Esophagus muscularis mucosa (tissue), 4 donors: Measurements from ENCODE around the gene SETBP1. TPM values are rescaled to one million over a fixed set of nuclear protein-coding genes. Genes with fewer than 3 reads are reported as not detected.

Experiments
- DNase-seq: peaks from one replicate; pipeline ENCODE4 v3.0.0-alpha.2; 2017; ENCODE audit errors: extremely low spot score
- H3K27ac ChIP-seq, 4 donors: fragments of 200-600 bp; sonication (generic); replicated peaks in 1 of 4; 1 replicate in 3 of 4; 2 replicates in 1 of 4; pipeline ENCODE4 v1.5.1; 2016 to 2019; ENCODE audit warnings: mild to moderate bottlenecking in 1 of 4
- H3K27me3 ChIP-seq, 4 donors: fragments of 200-600 bp; sonication (generic); one replicate each; pipeline versions ENCODE4 v1.5.1 to v1.6.0; 2016 to 2019
- H3K36me3 ChIP-seq, 4 donors: fragments of 200-600 bp; sonication (generic); one replicate each; pipeline ENCODE4 v1.5.1; 2016 to 2019
- H3K4me1 ChIP-seq, 4 donors: fragments of 200-600 bp; sonication (generic); one replicate each; pipeline ENCODE4 v1.5.1; 2016 to 2019
- H3K4me3 ChIP-seq, 4 donors: fragments of 200-600 bp; sonication (generic); 1 replicate in 2 of 4; 2 replicates in 2 of 4; pipeline ENCODE4 v1.5.1; 2016 to 2019; ENCODE audit warnings: mild to moderate bottlenecking in 4 of 4, moderate library complexity in 1 of 4
- H3K9me3 ChIP-seq, 4 donors: fragments of 200-600 bp; sonication (generic); 1 replicate in 3 of 4; 2 replicates in 1 of 4; pipeline ENCODE4 v1.5.1; 2016 to 2019
- CTCF ChIP-seq, 3 experiments: fragments of 200-600 bp in 2 of 3; fragments of 450-650 bp in 1 of 3; sonication (generic) in 2 of 3; IDR thresholded peaks; one replicate each; pipeline ENCODE4 v1.5.1; 2017 to 2019; ENCODE audit warnings: antibody characterized with exemption in 3 of 3, mild to moderate bottlenecking in 2 of 3, moderate library complexity in 1 of 3
- EP300 ChIP-seq: sonication (generic); formaldehyde crosslinking; IDR thresholded peaks from one replicate; pipeline ENCODE4 v1.6.1; 2017; ENCODE audit warnings: antibody characterized with exemption
- POLR2A ChIP-seq: fragments of 450-650 bp; IDR thresholded peaks from one replicate; pipeline ENCODE4 v1.6.1; 2017; ENCODE audit warnings: antibody characterized with exemption, moderate library complexity, mild to moderate bottlenecking, low read depth
- POLR2AphosphoS5 ChIP-seq, 2 donors: sonication (generic); formaldehyde crosslinking; IDR thresholded peaks; one replicate each; pipeline ENCODE4 v1.6.1; 2017; ENCODE audit warnings: antibody characterized with exemption in 2 of 2
- WGBS: methylation state at CpG from one replicate; pipeline ENCODE4 v1.1.5; 2018; 5-methylcytosine and 5-hydroxymethylcytosine counted together
- intact Hi-C: fragments of 100-400 bp; cut with DNase I; formaldehyde crosslinking; loops from one replicate; pipeline ENCODE4 v1.15.1; 2023
- total RNA-seq, 4 donors: library from RNA; depleted of rRNA; stranded (reverse); fragments of >200 nt; gene quantifications; one replicate each; pipeline versions ENCODE4 v1.1.0 to v1.2.1, GENCODE V29; 2016

The SETBP1 gene
- total RNA-seq, 4 donors from 2014 or later: 40.9 to 86.5 (median 65.1) TPM

DNA sequence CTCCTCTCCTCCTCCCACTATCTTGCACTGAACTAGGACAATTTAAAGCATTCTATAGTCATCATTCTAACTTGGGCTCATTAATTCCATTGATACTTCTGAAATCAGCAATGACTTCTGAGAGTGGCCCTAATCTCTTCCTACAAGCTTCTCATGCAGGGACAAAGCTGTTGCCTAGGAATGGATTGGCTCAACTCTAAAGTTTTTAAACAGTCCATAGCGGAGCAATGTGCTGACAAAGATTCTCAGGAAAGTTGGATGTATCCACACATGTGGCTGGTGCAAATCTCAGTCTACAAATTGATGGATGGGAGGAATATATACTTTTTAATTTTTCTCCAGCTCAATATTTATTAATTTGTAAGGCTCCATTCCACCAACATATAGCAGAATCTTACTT lies 388.9 kb downstream of the SETBP1 start:
- H3K27ac ChIP-seq: no peak overlapping the region
- TF ChIP-seq EP300 (no peak), CTCF (IDR thresholded peaks at IDR 0.05) (no peak), POLR2AphosphoS5 (IDR thresholded peaks at IDR 0.05) (no peak), POLR2A (no peak)
- H3K9me3 ChIP-seq: no peaks in the 10 kb centered on the region
- no peak for DNase-seq
- intact Hi-C loops: no loop called here
- H3K36me3 ChIP-seq: peaks cover 0 to 4% (median 0%) of the 10 kb centered on the region in 4 donors
- peaks cover 4 to 30% (median 11%) of the 10 kb centered on the region in 4 donors for H3K4me1 ChIP-seq
- 47% methylated on average over 1 of the region's 1 CpG for WGBS
- no peak overlapping the region for H3K4me3 ChIP-seq
- no peaks in the 10 kb centered on the region for H3K27me3 ChIP-seq

- DNase-seq: no peak
- no peaks in the 10 kb centered on the region for H3K36me3 ChIP-seq
- H3K4me3 ChIP-seq: no peak overlapping the region
- H3K4me1 ChIP-seq: peaks cover 0 to 16% (median 1%) of the 10 kb centered on the region in 4 donors
- no peak overlapping the region for H3K27ac ChIP-seq
- no peaks in the 10 kb centered on the region for H3K27me3 ChIP-seq
- H3K9me3 ChIP-seq: no peaks in the 10 kb centered on the region
- TF ChIP-seq CTCF (IDR thresholded peaks at IDR 0.05): no peak
- intact Hi-C loops: no loop called here
- 74% methylated on average over 3 of the region's 3 CpGs for WGBS
Observed at GRCh38 chr18:45071956-45072355, 391.3 kb downstream of the SETBP1 start.

DNA sequence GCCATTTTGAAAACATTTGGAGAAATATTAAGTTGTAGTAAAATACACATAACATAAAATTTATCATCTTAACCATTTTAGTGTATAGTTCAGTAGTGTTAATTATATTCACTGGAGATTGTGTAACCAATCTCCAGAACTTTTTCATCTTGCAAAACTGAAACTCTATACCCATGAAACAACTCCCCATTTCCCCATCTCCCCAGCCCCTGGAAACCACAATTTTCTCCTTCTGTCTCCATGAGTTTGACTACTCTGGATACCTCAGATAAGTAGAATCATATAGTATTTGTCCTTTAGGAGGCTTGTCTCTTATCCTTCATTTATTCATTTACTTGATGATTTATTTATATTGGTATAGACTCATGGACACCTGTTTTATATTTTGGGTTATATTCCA lies 392.9 kb downstream of the SETBP1 start:
- no peak for DNase-seq
- no peak overlapping the region for H3K27ac ChIP-seq
- no peaks in the 10 kb centered on the region for H3K9me3 ChIP-seq
- H3K36me3 ChIP-seq: no peaks in the 10 kb centered on the region
- peaks cover 0 to 11% (median 0%) of the 10 kb centered on the region in 4 donors for H3K4me1 ChIP-seq
- intact Hi-C loops: no loop called here
- no peaks in the 10 kb centered on the region for H3K27me3 ChIP-seq
- no peak overlapping the region for H3K4me3 ChIP-seq
- TF ChIP-seq POLR2A (no peak), POLR2AphosphoS5 (IDR thresholded peaks at IDR 0.05) (no peak), EP300 (no peak), CTCF (IDR thresholded peaks at IDR 0.05) (no peak)

DNA sequence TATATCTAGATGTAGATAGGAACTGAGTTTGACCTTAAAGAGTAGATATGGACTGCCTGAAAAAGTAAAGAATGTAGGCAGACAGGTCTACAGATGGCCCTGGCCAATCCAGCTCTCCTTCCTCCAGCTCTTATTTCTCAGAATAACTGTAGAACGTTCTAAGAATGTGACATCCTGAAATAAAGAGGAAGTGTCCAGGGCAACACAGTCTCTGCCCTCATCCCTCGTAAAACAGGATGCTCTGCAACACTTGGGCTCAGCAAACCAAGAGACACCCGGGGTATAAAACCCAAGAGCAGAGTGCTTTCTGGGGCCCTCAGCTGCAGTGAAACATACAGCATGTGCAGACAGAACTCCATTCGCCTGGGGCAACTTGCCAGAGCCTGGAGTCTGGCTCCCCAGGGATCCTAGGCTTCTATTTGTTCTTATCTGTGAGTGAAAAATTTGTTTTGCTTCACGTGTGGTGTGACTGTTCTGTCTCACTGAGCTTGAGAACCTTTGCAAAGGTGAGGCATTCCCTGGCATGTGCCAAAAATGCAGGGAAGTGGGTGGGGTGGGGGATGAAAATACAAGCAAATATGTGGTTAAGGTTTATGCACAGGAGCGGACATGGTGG lies 401.0 kb downstream of the SETBP1 start:
- intact Hi-C loops: no loop called here
- DNase-seq: no peak
- no peak for TF ChIP-seq CTCF (IDR thresholded peaks at IDR 0.05)
- no peak for TF ChIP-seq POLR2A
- TF ChIP-seq EP300: no peak
- no peak for TF ChIP-seq POLR2AphosphoS5 (IDR thresholded peaks at IDR 0.05)
- no peak overlapping the region for H3K27ac ChIP-seq
- WGBS: 73% methylated on average over 5 of the region's 6 CpGs
- no peaks in the 10 kb centered on the region for H3K9me3 ChIP-seq
- no peaks in the 10 kb centered on the region for H3K27me3 ChIP-seq
- H3K36me3 ChIP-seq: no peaks in the 10 kb centered on the region
- no peaks in the 10 kb centered on the region for H3K4me1 ChIP-seq
- no peak overlapping the region for H3K4me3 ChIP-seq

DNA sequence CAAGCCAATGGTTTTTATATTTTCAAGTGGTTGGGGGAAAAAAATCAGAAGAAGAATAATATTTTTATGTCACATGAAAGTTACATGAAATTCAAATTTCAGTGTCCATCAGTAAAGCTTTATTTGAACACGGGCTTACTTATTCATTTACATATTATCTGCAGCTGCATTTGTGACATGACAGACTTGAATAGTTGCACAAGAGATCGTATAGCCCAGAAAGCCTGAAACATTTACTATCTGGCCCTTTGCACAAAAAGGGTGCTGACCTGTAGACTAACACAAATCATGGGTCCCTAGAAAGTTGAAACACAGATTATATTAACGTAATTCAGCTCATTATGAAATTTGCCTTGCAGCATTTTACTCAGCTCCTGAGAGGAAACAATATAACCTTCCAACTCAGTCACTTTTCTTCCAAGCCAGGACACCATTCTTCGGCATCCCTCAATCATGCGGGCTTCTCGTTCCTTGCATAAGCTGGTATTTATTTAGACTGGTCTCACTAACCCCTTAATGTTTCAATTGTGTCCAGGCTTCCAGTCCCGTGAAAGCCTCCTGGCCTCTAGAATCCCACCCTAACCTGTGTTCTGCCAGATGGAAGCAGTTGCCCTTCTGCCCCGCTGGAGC lies 402.7 kb downstream of the SETBP1 start:
- Histone ChIP-seq H3K27ac (no peak overlapping the region), H3K9me3 (no peaks in the 10 kb centered on the region), H3K27me3 (no peaks in the 10 kb centered on the region), H3K36me3 (no peaks in the 10 kb centered on the region), H3K4me1 (no peaks in the 10 kb centered on the region), H3K4me3 (no peak overlapping the region)
- WGBS: 94% methylated on average over 8 of the region's 8 CpGs
- no peak for DNase-seq
- intact Hi-C loops: no loop called here
- TF ChIP-seq CTCF (IDR thresholded peaks at IDR 0.05): no peak
- no peak for TF ChIP-seq EP300
- no peak for TF ChIP-seq POLR2A
- no peak for TF ChIP-seq POLR2AphosphoS5 (IDR thresholded peaks at IDR 0.05)
